Measurements from ENCODE around the gene OLIG1. TPM values are rescaled to one million over a fixed set of nuclear protein-coding genes. Genes with fewer than 3 reads are reported as not detected.

OLIG1 gene
- total RNA-seq, 2 experiments from 2014 or later = not detected

DNA sequence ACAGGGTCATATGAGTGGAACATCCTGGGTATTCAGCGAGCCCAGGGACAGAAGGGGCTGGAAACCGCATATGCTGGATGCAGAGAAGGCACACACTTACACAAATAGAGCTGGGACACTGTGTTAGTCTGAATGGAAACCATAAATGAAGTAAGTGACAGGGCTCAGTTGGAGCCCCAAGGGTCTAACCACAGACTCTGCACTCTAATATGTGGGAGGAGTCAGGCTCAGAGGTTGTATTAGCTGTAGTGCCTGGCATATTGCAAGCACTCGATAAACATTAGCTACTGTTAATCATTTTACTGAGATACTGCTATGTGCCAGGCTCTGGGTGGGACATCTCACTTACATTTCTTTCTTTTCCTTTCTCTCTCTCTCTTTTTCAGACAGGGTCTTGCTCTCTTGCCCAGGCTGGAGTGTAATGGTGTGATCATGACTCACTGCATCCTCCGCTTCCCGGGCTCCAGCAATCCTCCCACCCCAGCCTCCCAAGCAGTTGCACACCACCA, 6.5 kb upstream of the OLIG1 start:
- no peaks in the 10 kb centered on the region for H3K36me3 Mint-ChIP-seq (ENCODE audit: low read depth)
- H3K27me3 Mint-ChIP-seq = peaks cover 75% of the 10 kb centered on the region
- no peak overlapping the region for H3K4me3 Mint-ChIP-seq
- H3K9me3 Mint-ChIP-seq = no peaks in the 10 kb centered on the region
- Histone ChIP-seq H3K4me3 (ENCODE audit: low read length) (no peak overlapping the region), H3K9me3 (ENCODE audit: control insufficient read depth in 1 of 2, insufficient read depth in 1 of 2, low read length in 2 of 2) (no peaks in the 10 kb centered on the region), H3K27me3 (ENCODE audit: control insufficient read depth in 1 of 2, insufficient read depth in 2 of 2, low read length in 2 of 2) (peaks cover 23 to 36% of the 10 kb centered on the region in 2 experiments), H3K4me1 (ENCODE audit: insufficient read depth, low read length) (peaks cover 6% of the 10 kb centered on the region), H3K36me3 (ENCODE audit: insufficient read depth, low read length) (no peaks in the 10 kb centered on the region), H3K27ac (ENCODE audit: low read depth in 1 of 2, low read length in 2 of 2) (no peak overlapping the region)
- TF ChIP-seq, protein P1, sequence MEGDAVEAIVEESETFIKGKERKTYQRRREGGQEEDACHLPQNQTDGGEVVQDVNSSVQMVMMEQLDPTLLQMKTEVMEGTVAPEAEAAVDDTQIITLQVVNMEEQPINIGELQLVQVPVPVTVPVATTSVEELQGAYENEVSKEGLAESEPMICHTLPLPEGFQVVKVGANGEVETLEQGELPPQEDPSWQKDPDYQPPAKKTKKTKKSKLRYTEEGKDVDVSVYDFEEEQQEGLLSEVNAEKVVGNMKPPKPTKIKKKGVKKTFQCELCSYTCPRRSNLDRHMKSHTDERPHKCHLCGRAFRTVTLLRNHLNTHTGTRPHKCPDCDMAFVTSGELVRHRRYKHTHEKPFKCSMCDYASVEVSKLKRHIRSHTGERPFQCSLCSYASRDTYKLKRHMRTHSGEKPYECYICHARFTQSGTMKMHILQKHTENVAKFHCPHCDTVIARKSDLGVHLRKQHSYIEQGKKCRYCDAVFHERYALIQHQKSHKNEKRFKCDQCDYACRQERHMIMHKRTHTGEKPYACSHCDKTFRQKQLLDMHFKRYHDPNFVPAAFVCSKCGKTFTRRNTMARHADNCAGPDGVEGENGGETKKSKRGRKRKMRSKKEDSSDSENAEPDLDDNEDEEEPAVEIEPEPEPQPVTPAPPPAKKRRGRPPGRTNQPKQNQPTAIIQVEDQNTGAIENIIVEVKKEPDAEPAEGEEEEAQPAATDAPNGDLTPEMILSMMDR (IDR thresholded peaks at IDR 0.05) = no peak
- no peak overlapping the region for H3K27ac Mint-ChIP-seq
- intact Hi-C loops (cut with DNase I, micrococcal nuclease) = no loop called here
- no peaks in the 10 kb centered on the region for H3K4me1 Mint-ChIP-seq (ENCODE audit: low read depth)
- CTCF ChIA-PET = no interaction called here
- POLR2A ChIA-PET = no interaction called here
- ATAC-seq (ENCODE audit: poor library complexity) (no peak), DNase-seq (no peak)

DNA sequence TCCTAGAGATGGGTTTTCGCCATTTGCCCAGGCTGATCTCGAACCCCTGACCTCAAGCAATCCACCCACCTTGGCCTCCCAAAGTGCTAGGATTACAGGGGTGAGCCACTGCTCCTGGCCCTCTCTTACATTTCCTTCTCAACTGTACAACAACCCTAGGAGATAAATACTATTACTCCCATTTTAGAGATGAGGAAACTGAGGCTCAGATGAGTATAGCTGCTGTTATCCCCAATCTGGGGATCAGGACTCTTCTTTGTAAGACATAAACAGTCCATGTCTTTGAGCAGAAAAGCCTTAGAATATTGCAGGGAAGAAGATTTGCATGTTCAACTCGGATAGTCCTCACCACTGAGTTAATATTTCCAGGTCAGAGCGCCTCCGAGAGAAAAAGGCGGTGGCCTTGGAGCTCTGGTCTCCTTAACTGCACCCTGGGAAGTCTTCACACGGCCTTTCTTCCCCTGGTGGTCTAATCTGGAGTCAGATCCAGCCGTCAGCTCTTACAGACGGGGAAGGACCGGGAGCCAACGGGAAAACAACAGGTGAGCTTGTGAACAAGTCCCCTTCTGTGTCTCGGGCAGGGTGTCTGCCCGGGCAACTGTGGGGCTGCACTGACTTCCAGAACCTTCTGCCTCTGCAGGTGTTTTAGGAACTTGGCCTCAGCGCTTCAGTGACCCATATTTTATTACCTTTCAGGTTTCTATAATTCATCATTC, 5.9 kb upstream of the OLIG1 start:
- Histone ChIP-seq H3K9me3 (ENCODE audit: control insufficient read depth in 1 of 2, insufficient read depth in 1 of 2, low read length in 2 of 2) (peaks cover 0 to 2% of the 10 kb centered on the region in 2 experiments), H3K27ac (ENCODE audit: low read depth in 1 of 2, low read length in 2 of 2) (no peak overlapping the region), H3K27me3 (ENCODE audit: control insufficient read depth in 1 of 2, insufficient read depth in 2 of 2, low read length in 2 of 2) (peaks cover 29 to 43% of the 10 kb centered on the region in 2 experiments), H3K4me1 (ENCODE audit: insufficient read depth, low read length) (peaks cover 4% of the 10 kb centered on the region), H3K36me3 (ENCODE audit: insufficient read depth, low read length) (no peaks in the 10 kb centered on the region), H3K4me3 (ENCODE audit: low read length) (no peak overlapping the region)
- ChIA-PET POLR2A (no interaction called here), CTCF (no interaction called here)
- Mint-ChIP-seq H3K9me3 (no peaks in the 10 kb centered on the region), H3K4me1 (ENCODE audit: low read depth) (peaks cover 2% of the 10 kb centered on the region), H3K27me3 (peaks cover 81% of the 10 kb centered on the region), H3K4me3 (no peak overlapping the region), H3K36me3 (ENCODE audit: low read depth) (no peaks in the 10 kb centered on the region), H3K27ac (no peak overlapping the region)
- TF ChIP-seq, protein P1 (IDR thresholded peaks at IDR 0.05) = no peak
- no peak for ATAC-seq (ENCODE audit: poor library complexity)
- intact Hi-C loops (cut with DNase I, micrococcal nuclease) = no loop called here
- DNase-seq = no peak

DNA sequence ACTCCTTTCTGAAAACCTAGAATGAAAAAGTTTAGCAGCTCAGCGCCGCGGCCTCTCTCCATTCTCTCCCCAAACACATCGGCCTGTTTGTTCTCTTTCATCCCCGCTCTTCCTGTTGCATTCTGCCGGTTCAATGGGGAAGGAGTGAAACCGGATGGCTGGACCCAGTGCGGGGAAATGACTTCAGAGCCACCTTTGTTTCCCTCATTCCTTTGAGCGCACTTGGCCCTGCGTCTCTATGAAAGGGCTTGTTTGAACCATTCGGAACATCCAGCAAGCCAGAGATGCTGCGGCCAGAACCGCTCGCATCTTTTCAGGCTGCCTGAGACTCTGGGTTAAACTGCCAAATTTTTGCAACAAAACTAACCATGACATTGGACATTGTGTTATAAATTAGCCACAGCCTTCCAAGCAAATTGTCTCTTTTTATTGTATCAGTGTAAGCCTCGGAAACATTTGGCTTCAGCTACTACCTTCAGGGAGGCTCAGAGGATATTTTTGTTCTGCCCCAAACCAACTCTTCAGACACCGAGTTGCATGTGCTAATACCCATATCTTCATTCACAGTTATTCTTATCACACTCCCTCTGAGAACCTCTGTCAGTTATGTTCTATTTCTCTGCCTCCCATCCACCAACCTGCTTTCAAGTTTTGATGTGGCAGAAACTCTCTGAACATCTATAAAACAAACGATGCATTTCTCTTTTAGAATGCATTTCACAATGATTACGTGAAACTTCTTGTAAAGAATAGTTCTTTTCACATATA, 5.1 kb upstream of the OLIG1 start:
- Histone ChIP-seq H3K9me3 (ENCODE audit: control insufficient read depth in 1 of 2, insufficient read depth in 1 of 2, low read length in 2 of 2) (peaks cover 0 to 7% of the 10 kb centered on the region in 2 experiments), H3K27me3 (ENCODE audit: control insufficient read depth in 1 of 2, insufficient read depth in 2 of 2, low read length in 2 of 2) (peaks cover 36 to 50% of the 10 kb centered on the region in 2 experiments), H3K36me3 (ENCODE audit: insufficient read depth, low read length) (no peaks in the 10 kb centered on the region), H3K4me1 (ENCODE audit: insufficient read depth, low read length) (peaks cover 6% of the 10 kb centered on the region), H3K27ac (ENCODE audit: low read depth in 1 of 2, low read length in 2 of 2) (no peak overlapping the region), H3K4me3 (ENCODE audit: low read length) (no peak overlapping the region)
- Mint-ChIP-seq H3K27ac (no peak overlapping the region), H3K4me1 (ENCODE audit: low read depth) (peaks cover 7% of the 10 kb centered on the region), H3K36me3 (ENCODE audit: low read depth) (no peaks in the 10 kb centered on the region), H3K4me3 (no peak overlapping the region), H3K27me3 (peaks cover 89% of the 10 kb centered on the region), H3K9me3 (no peaks in the 10 kb centered on the region)
- DNase-seq (no peak), ATAC-seq (ENCODE audit: poor library complexity) (no peak)
- intact Hi-C loops (cut with DNase I, micrococcal nuclease) = no loop called here
- ChIA-PET CTCF (no interaction called here), POLR2A (no interaction called here)
- TF ChIP-seq, protein P1 (IDR thresholded peaks at IDR 0.05) = no peak

All from CD4-positive, alpha-beta T cell (primary cell).